ENCODE results near the gene HRAS.

The HRAS gene

DNA sequence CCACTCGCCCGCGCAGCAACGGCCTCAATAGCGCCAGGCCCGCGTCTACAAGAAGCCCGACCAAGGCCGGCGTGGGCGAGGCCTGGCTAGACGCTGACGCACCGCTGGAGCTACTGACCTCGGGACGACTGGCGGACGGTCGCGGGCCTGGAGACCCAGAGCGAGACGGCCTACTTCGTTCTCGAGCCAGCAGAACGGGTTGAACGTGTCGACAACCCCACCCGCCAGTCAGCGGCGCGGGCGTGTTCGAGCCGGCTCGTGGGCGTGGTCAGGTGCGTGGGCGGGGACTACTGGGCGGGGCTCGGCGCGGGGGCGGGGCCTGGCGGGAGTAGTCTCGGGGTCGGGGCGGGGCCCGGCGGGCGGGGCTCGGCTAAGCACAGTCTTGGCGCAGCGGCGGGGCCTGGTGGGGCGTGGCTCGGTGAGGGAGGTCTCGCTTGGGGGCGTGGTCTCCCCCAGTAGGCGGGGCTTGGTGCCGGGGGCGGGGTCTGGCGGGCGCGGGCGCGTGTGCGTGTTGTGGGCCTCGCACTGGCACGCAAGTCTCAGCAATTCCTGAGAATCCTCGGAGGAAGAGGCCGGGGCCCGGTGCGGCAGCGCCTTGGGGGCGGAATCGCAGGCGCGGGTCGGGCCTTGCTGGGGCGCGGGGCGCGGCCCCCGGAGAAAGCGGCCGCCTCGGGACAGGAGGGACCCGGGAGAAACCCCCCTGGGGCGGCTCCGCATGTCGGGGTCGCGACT is 28.2 kb downstream of the HRAS start, which contains the start of gene RNH1:
RNH1 (minus strand) TSS at position 248 of the 732 bp plus-strand sequence. CDS start 5,080 bp downstream, outside the sequence.
- peak; percentile 97 for DNase-seq

DNA sequence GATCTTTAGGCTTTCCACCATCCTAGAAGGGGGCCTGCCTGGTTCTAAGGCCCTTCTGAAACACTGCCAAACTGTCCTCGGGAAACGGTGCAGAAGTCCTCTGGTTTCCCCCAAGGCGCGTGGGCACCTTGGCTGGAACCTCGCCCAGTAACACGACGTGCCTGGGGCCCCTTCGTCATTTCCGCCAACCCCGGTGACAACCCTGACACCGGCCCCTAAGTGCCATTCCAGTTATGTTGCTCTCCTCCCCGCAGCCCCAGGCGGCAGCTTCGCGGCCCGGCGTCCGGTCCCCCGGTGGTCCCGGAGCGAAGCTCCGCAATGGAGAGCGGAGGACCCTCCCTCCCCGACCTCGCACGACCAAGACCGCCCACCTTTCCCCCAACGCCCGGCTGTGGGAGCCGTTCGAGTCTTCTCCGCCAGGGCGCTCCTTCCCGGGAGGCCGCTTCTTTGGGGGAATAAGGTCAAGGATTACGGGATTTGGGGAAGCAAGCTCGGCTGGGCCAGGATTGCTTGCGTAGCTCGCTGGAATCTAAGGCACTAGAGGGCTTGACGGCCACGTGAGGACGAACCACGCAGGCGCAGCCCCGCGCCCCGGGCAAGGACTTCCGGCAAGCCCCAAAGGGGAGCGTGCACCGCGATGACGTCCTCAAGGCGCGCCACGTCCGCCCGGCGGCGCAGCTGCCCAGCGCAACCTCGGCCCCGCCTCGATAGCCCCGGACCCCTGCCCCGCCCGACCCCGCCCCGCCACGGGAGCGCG is 29.0 kb downstream of the HRAS start:
- peak; percentile 95 for DNase-seq

DNA sequence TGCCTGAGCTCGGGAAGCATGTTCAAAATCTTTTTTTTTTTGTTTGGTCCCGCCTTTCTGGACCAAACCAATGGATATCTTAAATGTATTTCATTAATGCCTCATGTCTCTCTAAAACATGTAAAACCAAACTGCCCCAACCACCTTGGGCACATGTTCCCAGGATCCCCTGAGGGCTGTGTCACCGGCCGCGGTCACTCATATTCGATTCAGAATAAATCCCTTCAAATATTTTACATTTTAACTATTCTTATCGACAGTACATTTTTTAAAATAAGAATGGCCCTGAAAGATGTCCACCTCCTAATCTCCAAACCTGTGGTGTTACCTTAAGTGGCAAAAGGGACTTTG is 30.4 kb downstream of the HRAS start:
- no peak for DNase-seq

DNA sequence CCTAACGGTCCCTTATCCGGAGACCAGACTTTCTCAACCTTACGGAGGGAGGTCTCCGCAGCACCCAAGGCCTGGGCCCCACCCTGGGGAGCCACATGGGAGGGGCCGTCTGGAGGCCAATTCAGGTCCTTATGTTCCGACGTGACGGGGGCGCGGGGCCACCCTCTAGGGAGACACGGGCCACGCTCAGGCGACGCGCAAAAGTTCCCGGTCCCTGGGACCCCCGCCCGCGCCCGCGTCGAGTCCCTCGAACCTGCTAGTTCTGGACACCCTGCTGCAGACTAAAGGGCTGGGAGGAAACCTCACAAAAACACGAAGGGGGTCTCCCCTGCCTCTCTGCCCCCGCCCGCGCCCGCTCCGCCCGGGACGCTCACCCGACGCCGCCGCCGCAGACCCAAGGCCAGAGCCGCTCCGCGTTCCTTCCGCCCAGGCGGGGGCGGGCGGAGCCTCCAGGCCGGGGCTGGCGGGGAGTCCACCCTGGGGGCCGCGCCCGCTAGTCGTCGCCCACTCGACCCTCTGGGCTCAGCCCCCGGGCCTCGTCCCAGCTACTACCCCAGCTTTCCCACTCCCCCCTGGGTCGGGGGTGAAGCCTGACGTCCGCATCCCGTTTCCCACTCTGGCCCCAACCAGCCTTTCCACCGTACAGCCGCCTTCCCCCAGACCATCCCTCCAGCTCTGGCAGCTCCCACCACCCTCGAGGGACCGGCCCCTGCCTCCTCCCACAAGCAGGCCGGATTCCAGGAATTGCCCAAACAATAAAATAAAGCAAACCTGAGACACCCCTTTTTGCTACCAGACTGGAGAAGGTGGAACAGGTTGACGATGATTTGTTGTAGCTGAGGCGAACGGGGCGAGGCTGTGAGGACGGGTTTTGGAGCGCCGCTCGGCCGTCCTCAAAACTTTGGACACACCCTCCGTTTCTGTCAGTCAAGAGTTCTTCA is 31.1 kb downstream of the HRAS start:
- no peak for DNase-seq

DNA sequence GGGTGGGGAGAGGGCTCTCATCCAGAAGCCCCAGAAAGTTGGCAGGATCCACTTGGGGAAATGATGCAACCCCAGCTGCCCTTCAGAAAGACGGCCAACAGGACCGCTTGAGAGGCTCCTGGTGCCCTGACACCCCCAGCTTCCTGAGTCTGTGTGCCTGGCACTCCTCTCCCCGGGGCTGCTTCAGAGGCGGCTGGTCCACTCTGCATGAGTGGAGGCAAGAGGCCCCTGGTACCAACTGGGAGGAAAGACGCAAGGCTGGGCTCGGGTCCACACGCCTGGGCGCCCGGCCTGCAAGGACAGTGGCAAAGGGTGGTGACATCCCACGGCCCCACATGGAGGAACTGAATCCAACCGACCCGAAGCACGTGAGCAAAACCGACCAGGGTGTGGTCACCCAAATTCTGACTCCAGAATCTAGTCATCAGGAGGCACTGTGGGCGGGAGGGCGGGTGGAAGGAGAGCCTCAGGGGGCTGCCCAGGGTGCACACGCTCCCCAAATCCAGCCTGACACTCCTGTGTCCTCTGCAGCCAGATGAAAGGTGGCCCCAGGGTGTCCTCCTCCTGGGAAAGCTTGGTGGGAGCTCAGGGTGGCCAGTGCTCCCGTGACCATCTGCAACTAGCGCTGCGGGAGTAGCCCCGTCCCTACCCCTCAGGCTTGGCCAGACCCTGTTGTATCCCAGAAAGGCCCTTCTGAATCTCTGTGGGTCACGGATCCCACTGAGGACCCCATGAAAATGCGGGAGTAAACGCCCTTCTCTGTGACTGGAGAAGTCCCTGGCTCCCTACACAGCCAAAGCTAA is 32.0 kb downstream of the HRAS start:
- peak; percentile 50 for DNase-seq

DNA sequence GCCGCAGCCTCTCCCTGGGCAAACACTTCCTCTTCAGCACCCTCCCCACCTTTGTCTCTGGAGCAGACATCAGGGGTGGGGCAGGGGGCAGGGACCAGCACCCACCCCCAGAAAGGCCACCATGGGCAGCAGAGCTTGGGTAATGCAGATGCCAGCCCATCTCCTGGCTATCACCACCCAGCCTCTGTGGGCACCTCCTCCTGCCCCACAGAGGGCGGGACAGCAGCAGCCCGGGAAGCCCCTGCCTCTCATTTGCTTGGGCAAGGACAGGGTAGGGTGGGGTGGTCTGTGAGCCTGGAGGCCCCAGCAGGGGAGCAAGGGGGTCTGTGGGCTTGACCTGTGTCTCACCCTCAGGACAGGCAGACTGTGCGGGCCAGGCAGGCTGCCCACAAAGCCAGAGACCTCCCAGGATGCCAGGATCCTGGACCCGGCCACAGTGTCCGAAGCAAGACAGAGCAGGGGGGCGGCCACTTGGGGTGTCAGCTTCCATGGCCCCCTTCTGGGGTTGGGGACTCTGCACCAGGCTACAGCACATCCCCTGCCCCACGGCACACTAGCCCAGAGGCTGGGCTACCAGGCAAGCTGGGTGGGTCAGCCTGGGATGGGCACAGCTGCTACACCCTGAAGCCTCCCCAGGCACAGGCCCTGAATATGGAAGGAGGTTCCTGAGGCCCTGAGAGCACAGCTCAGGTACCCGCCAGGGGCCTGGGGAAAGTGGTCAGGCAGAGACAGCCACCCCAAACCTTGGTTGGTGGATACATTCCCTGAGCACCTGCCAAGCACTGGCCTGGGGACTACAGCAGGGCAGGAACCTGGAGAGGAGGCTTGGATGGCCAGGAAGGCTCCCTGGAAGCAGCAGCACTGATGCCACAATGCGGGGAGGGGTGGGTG is 32.8 kb downstream of the HRAS start:
- no peak for DNase-seq

DNA sequence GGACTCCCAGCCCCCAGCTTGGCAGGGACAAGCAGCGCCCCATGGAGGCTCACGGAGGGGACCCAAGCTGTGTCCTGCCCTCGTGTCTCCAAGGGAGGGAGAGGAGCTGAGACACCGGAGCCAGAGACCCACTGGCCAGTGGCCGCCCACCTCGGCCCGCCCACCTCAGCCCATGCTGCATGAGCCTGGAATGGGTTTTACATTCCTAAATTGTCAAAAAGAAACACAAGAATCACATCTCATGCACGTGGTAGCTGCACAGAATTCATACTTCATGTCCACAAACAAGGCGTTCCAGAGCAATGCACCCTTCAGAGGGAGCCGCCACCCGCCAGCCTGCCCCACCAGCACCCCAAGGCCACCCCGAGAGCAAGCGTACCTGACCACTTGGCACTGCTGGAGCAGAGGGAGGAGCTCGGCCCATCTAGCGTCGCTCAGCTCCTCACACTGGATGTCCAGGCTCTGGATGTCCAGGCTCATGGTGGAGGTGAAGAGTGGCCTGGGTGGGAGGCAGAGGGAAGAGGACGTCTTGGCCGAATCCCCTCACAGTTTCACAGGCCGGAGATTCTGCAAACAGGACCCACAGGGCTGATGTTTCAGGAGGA is 33.6 kb downstream of the HRAS start:
- DNase-seq: no peak

DNA sequence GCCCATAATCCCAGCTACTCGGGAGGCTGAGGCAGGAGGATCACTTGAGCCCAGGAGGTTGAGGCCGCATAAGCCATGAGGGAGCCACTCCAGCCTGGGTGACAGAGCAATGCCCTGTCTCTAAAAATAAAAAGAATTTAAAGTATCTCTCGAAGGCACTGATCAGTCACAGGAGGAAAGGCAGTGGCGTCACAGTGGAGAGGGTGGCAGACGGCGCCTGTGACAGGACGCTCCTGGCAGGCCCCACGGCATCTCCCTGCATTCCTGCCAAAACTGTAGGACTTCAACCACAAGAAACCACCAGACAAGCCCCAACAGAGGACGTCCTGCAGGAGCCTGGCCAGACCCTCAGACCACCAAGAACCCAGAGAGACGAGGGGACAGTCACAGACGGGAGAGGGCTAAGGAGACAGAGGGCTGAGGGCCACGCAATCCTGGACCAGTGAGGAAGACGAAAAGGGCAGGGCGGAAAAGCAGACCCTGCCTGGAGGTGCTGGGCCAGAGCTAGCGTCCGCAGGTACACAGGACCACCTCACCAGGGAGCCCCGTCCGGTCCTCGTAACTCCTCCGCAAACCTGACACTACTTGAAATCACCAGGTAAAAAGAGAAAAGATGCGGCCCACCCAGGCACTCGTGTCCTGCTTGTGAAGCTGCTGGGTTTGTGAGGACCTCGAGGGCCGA is 34.2 kb downstream of the HRAS start:
- DNase-seq: no peak

DNA sequence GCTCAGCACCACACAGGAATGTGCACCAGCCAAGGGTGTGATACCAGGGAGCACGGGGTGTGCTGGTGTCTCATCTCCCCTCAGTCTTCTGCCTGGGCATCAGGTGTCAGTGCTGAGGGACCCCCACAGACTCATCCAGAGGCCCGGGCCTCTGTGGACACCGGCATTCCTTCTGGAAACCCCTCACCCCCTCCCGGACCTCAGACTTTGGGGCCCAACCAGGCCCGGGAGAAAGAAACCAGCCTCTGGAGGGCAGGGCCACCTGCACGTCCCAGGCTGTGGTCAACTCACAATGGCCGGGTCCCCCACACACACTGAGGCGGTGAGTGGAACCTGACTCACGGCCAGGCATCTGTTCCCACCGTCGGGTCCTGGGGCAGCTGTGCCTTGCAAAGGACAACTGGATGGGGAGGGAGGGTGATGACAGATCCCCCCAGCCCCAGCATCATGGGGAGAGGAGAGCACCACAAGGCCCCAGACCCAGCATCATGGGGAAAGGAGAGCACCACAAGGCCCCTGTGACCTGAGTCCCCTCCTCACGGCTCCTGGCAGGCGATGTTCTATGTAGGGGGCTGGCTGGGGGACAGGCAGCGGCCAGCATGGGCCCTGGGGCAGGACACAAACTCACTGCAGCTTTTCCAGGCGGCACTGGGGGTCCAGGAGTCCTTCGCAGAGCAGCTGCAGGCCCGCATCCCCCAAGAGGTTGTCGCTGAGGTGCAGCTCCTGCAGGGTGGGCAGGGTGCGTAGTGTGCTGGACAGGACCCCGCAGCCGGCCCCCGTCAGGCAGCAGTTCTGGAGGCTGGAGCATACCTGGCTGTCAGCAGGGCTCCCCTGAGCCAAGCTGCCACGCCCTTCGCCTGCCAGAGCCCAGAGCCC is 35.9 kb downstream of the HRAS start:
- no peak for DNase-seq

DNA sequence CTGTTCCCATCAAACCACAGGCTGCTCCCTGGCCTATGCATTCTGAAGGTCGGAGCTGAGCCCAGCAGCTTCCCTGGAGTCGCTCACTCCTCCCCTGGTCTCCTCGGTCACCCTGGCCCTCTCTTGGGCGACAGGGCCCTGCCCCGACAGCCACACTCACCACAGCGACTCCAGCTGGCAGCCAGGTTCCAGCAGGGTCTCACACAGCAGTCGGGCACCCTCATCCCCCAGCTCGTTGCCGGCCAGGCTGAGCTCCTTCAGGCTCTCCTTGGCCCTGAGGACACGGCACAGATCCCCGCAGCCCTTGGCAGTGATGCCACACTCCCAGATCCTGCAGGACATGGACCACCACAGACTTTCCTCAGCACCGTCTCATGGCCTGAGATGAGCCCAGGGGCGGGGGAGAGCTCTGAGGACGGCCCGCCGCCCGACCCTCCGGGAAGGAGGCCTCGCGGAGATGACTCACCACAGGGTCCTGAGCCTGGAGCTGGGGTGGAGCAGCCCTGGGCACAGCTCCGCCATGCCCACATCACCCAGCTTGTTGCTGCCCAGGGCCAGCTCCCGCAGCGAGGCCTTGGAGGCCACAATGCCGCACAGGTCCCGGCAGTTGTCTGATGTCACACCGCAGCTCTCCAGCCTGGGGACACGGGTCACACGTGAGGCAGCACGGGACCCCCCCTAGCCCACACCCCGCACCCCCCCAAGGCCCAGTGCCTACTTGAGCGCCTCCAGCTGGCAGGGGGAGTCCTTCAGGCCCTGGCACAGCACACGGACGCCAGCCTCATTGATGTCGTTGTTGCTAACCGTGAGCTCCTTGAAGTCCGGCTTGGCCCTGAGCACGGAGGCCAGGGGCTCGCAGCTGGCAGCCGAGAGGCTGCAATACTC is 36.8 kb downstream of the HRAS start:
- no peak for DNase-seq

DNA sequence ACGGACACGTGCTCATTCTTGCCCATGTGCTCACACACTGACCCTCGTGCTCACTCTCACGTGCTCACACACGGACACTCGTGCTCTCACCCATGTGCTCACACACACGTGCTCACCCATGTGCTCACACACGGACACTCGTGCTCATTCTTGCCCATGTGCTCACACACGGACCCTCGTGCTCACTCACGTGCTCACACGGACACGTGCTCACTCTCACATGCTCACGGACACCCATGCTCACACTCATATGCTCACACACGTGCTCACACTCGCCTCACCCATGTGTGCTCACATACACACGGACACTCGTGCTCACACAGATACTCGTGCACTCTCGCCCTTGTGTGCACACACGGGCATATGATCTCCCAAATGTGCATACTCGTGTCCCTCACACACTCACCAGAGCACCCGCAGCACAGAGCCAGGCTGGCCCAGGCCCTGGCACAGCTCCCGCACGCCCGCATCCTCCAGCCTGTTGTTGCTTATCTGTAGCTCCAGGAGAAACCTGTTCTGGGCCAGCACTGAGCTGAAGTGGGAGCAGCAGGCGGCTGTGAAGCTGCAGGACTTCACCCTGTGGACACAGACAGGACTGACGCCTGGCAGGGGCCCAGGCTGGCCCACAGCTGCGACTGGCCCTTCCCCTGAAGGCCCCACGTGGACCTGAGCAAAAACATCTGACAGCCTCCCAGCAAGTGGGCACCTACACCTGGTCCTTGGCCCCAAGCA is 37.6 kb downstream of the HRAS start:
- no peak for DNase-seq

DNA sequence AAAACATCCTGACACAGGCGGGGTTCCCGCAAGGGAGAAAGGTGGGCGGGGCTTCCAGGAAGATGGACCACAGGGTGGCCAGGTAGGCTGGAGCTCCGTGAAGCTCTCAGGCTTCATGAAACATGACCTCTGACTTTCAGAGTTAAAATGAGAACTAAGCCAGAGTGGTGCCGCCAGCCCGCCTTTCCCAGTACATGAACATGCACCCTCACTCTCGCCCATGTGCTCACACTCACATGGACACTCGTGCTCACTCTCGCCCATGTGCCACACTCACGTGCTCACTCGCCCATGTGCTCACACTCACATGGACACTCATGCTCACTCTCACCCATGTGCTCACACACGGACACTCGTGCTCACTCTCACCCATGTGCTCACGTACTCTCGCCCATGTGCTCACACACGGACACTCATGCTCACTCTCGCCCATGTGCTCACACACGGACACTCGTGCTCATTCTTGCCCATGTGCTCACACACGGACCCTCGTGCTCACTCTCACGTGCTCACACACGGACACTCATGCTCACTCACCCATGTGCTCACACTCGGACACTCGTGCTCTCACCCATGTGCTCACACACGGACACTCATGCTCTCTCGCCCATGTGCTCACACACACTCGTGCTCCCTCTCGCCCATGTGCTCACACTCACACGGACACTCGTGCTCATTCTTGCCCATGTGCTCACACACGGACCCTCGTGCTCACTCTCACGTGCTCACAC is 38.4 kb downstream of the HRAS start:
- no peak for DNase-seq

DNA sequence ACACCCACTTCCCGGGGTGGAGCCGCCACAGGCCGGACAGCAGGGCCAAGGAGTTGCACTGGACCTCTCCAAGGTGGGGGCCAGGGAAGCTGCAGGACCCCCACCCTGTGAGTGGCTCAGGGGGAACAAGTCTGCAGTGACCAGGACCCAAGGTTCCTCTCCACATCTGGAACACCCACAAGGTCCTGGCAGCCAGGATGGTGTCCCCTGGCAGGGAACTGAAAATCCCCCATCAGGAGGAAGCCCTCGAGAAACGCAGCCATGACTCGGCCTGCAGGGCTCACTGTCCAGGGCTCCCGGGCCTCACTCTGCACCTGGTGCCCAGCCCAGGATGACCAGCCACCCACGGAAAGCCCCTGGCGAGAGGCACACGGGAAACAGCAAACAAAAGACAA is 39.8 kb downstream of the HRAS start:
- no peak for DNase-seq

DNA sequence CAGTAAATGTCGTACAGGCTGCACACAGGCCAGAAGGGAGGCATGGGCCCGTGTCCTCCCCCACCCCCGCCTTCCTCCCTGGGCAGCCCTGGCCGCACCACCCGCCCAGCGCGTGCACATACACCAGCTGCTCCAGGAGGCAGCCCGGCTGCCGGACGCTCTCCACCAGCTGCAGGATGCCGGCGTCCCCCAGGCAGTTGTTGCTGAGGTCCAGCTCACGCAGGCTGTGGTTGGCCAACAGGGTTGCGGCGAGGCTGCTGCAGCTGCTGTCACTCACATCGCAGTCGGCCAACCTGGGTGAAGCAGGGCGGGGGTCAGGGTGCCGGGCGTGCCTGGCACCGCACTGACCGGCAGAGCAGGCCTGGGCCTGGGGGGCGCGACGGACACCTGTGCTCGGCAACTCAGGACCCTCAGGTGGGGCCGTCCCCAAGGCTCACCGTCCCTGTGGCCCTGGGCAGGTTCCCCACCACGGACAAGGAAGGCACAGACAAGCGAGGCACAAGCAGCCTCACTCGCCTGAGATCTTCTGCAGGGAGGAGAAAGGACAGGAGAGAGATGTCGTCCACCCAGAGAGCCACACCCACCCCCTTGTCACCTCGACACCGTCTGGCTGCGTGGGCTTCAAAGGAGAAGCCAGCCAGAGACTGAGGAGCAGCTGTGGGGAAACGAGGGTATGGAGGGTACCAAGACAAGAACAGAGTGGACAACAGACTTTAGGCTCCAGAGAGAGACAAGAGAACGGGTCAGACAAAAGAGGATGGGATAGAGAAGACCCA is 40.4 kb downstream of the HRAS start:
- no peak for DNase-seq

DNA sequence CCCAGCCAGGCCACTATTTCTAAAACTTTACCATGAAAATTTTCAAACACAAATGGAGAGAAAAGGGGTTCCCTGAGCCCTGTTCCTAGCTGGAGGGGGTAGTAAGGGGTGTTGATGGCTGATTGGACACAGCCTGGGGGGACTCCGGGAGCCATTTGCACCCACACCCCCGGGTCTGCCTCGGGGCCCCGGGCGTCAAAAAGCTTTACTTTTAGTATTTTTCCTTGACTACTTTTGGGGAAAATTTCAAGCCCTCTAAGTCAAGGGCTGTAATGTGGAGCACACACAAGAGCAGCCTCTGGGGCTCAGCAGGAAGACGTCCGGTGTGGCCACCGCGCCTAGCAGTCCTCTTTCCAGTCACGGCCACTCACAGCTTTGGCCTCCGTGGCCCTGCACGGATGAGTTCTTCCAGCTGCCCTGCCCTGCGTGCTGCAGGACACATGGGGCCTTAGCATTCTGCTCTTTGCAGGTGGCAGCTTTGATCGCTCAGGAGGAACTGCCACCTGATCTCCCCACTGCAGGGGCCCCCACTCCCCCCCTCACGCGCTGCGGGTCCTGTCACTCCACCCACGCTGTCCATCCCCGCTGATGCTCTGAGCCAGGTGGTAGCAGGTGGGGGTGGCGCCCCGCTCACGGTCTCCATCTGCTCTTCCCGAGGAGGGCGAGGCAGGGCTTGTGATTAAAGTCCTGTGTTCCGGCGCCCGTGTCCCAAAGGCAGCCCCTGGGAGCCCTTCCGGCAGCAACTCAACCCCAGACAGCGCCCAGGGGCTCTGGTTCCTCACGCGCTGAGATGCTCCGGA is 42.7 kb downstream of the HRAS start:
- DNase-seq: no peak
